GM12878 (cell line): ENCODE measurements around the gene HSPB1. TPM values are rescaled to one million over a fixed set of nuclear protein-coding genes. Genes with fewer than 3 reads are reported as not detected.

ENCODE experiments used
- ATAC-seq: fragments of 200-7000 bp; cut with Tn5 transposase; 3 replicates; pipeline ENCODE4 v1.9.1; 2020; ENCODE audit warnings: mild to moderate bottlenecking, moderate library complexity
- BruUV-seq: library from RNA; stranded (reverse); fragments of 400-500 nt; replicated peaks from 2 replicates; lab custom pipeline; 2021; lab: Mats Ljungman, UMichigan
- CTCF ChIA-PET: fragments of 300-600 bp; sonication (Branson Sonifier 250); formaldehyde crosslinking; extraction: SDS; loops from one replicate; lab custom pipeline; 2021; ENCODE audit warnings: inconsistent platforms; lab: Yijun Ruan, JAX
- POLR2A ChIA-PET: fragments of 350-600 bp; formaldehyde crosslinking; extraction: SDS; loops from one replicate; lab custom pipeline; 2021; ENCODE audit warnings: inconsistent platforms; lab: Charles Lee
- RAD21 ChIA-PET: fragments of 300-600 bp; sonication (Branson Sonifier 250); formaldehyde crosslinking; loops from one replicate; lab custom pipeline; 2023; ENCODE audit warnings: antibody characterized with exemption; ENCODE audit not compliant: unreplicated experiment; lab: Charles Lee
- SMC1A ChIA-PET: fragments of 300-600 bp; sonication (Branson Sonifier 250); formaldehyde crosslinking; loops from one replicate; lab custom pipeline; 2023; ENCODE audit not compliant: unreplicated experiment, uncharacterized antibody; lab: Charles Lee
- DNase-seq: peaks from one replicate; pipeline ENCODE4 v3.0.0-alpha.2; 2011; ENCODE audit warnings: low read depth, low spot score
- FAIRE-seq: peaks from 3 replicates; lab custom pipeline; 2011; peaks lifted over from hg19 to GRCh38; lab: Jason Lieb, UNC
- H2AFZ ChIP-seq: 2 replicates; pipeline ENCODE4 v1.6.0; 2011; ENCODE audit warnings: low read depth, low read length, control low read depth; ENCODE audit not compliant: control insufficient read depth
- H3K27ac ChIP-seq: 2 replicates; pipeline ENCODE4 v1.5.1; 2011; ENCODE audit warnings: control low read depth; ENCODE audit not compliant: control insufficient read depth, insufficient read depth
- H3K27me3 ChIP-seq, 2 experiments: replicated peaks in 1 of 2; 2 replicates each; pipeline versions ENCODE4 v1.6.0 to v1.6.1; 2011; ENCODE audit warnings: low read length in 1 of 2; ENCODE audit not compliant: control insufficient read depth in 2 of 2, insufficient read depth in 2 of 2
- H3K36me3 ChIP-seq, 2 experiments: 2 replicates each; pipeline ENCODE4 v1.5.1; 2011; ENCODE audit warnings: low read length in 1 of 2; ENCODE audit not compliant: control insufficient read depth in 2 of 2, insufficient read depth in 2 of 2
- H3K4me1 ChIP-seq: 2 replicates; pipeline ENCODE4 v1.6.1; 2011; ENCODE audit warnings: mild to moderate bottlenecking, low read length, moderate library complexity, mixed read lengths; ENCODE audit not compliant: control insufficient read depth, insufficient read depth
- H3K4me2 ChIP-seq: 2 replicates; pipeline ENCODE4 v1.6.0; 2011; ENCODE audit warnings: control low read depth; ENCODE audit not compliant: control insufficient read depth, insufficient read depth
- H3K4me3 ChIP-seq: fragments of 200-600 bp; sonication (generic); 2 replicates; pipeline ENCODE4 v1.5.1; 2016
- H3K79me2 ChIP-seq: 2 replicates; pipeline ENCODE4 v1.6.0; 2011; ENCODE audit warnings: low read length; ENCODE audit not compliant: control insufficient read depth, insufficient read depth
- H3K9ac ChIP-seq: 2 replicates; pipeline ENCODE4 v1.8.0; 2011; ENCODE audit warnings: low read length, control low read depth, mixed read lengths; ENCODE audit not compliant: control insufficient read depth, insufficient read depth
- H3K9me3 ChIP-seq: replicated peaks from 3 replicates; pipeline ENCODE4 v1.5.1; 2011; ENCODE audit warnings: mild to moderate bottlenecking, low read length; ENCODE audit not compliant: control insufficient read depth, insufficient read depth
- H4K20me1 ChIP-seq: 2 replicates; pipeline ENCODE4 v1.6.0; 2011; ENCODE audit not compliant: control insufficient read depth, insufficient read depth
- BHLHE40 ChIP-seq, 2 experiments: fragments of 450-650 bp in 1 of 2; IDR thresholded peaks; 2 replicates each; pipeline ENCODE4 v1.6.1; 2011 to 2017; ENCODE audit warnings: low read depth in 2 of 2, borderline replicate concordance in 1 of 2, improper control_type of control experiment in 1 of 2, low read length in 1 of 2, mild to moderate bottlenecking in 1 of 2
- HCFC1 ChIP-seq: fragments of 150-350 bp; IDR thresholded peaks from 2 replicates; pipeline ENCODE4 v1.6.1; 2014; ENCODE audit warnings: low read length
- NFXL1 ChIP-seq: fragments of 450-650 bp; IDR thresholded peaks from 2 replicates; pipeline ENCODE4 v1.6.1; 2017; ENCODE audit warnings: antibody characterized with exemption, mild to moderate bottlenecking, borderline replicate concordance
- RB1 ChIP-seq: fragments of 450-650 bp; formaldehyde crosslinking; IDR thresholded peaks from 2 replicates; pipeline ENCODE4 v1.6.1; 2017; ENCODE audit warnings: mild to moderate bottlenecking, borderline replicate concordance
- RBBP5 ChIP-seq: fragments of 200-600 bp; sonication (generic); conservative IDR thresholded peaks from 2 replicates; pipeline ENCODE4 v1.6.1; 2016
- STAT3 ChIP-seq: IDR thresholded peaks from 2 replicates; pipeline ENCODE4 v1.6.1; 2011; ENCODE audit warnings: low read depth, low read length, improper control_type of control experiment
- ZBED1 ChIP-seq: IDR thresholded peaks from 2 replicates; pipeline ENCODE4 v1.6.1; 2016; ENCODE audit warnings: borderline replicate concordance
- ZNF217 ChIP-seq: fragments of 450-650 bp; IDR thresholded peaks from 2 replicates; pipeline ENCODE4 v1.6.1; 2017; ENCODE audit warnings: antibody characterized with exemption, mild to moderate bottlenecking
- WGBS: methylation state at CpG from one replicate; pipeline ENCODE4 v1.1.6; 2016; ENCODE audit warnings: low lambda C conversion rate; ENCODE audit not compliant: insufficient replicate concordance, insufficient coverage; ENCODE audit errors: missing lambda C conversion rate; 5-methylcytosine and 5-hydroxymethylcytosine counted together
- in situ Hi-C: fragments of 300-500 bp; cut with MboI; formaldehyde crosslinking; loops from 9 replicates; pipeline ENCODE4 v1.14.3; 2018; ENCODE audit warnings: mixed read lengths
- intact Hi-C: fragments of 100-400 bp; cut with micrococcal nuclease; formaldehyde crosslinking; loops from one replicate; pipeline ENCODE4 v1.14.2; 2022; ENCODE audit not compliant: unreplicated experiment
- polyA plus RNA-seq, 11 experiments: library from polyadenylated mRNA; depleted of rRNA in 4 of 11; unstranded in 6 of 11; stranded (reverse) in 5 of 11; fragments of >200 nt; fragmentation: Nextera tagmentation in 4 of 11; fragmentation: Illumina TruSeq in 1 of 11; extraction: Ambion mirVana in 4 of 11; extraction: Trizol in 1 of 11; gene quantifications; 1 replicate in 1 of 11; 2 replicates in 10 of 11; pipeline versions ENCODE4 v1.2.1 to v1.2.3, GENCODE V29; 2011 to 2016; ENCODE audit warnings: inconsistent platforms in 2 of 11, missing spikeins in 2 of 11, low read depth in 1 of 11
- total RNA-seq, 4 experiments: library from RNA; depleted of rRNA in 3 of 4; stranded (reverse); fragments of >200 nt in 3 of 4; fragmentation: Illumina TruSeq in 1 of 4; extraction: Trizol in 1 of 4; gene quantifications; 2 replicates each; pipeline versions ENCODE4 v1.2.1 to v1.2.3, GENCODE V29; 2013 to 2021
- TF ChIP-seq, protein P1 (sequence below): fragments of 450-650 bp; IDR thresholded peaks from 2 replicates; pipeline ENCODE4 v1.6.1; 2017; ENCODE audit warnings: antibody characterized with exemption, mild to moderate bottlenecking, moderate library complexity
- TF ChIP-seq, protein P2 (sequence below): IDR thresholded peaks from 2 replicates; pipeline ENCODE4 v1.6.1; 2012; ENCODE audit warnings: low read depth, low read length, improper control_type of control experiment
- TF ChIP-seq, protein P3 (sequence below): IDR thresholded peaks from 2 replicates; pipeline ENCODE4 v1.6.1; 2011; ENCODE audit warnings: low read depth, low read length, improper control_type of control experiment, borderline replicate concordance

The HSPB1 gene
- total and polyA plus RNA-seq, 10 of the 15 experiments (the other 5 are each of a cell fraction or from before 2014, with no cell fraction given) = 13.7 to 297 (median 62.0) TPM

DNA sequence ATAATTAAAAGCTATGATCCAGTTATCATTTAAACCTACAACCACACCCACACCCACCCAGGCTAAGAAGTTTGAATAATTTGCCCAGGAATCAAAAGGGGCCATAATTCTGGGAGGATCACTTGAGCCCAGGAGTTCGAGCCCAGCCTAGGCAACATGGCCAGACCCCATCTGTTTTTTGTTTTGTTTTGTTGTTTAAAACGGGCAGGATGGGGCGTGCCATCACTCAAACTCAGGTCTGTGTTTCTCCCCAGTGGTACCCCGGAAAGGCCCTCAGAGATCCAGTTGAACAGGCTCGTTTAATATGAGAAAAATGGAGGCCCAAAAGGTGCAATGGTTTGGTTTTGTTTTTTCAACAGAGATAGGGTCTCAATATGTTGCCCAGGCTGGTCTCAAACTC, 23.3 kb downstream of the HSPB1 start (continued):
- TF ChIP-seq, protein P1, sequence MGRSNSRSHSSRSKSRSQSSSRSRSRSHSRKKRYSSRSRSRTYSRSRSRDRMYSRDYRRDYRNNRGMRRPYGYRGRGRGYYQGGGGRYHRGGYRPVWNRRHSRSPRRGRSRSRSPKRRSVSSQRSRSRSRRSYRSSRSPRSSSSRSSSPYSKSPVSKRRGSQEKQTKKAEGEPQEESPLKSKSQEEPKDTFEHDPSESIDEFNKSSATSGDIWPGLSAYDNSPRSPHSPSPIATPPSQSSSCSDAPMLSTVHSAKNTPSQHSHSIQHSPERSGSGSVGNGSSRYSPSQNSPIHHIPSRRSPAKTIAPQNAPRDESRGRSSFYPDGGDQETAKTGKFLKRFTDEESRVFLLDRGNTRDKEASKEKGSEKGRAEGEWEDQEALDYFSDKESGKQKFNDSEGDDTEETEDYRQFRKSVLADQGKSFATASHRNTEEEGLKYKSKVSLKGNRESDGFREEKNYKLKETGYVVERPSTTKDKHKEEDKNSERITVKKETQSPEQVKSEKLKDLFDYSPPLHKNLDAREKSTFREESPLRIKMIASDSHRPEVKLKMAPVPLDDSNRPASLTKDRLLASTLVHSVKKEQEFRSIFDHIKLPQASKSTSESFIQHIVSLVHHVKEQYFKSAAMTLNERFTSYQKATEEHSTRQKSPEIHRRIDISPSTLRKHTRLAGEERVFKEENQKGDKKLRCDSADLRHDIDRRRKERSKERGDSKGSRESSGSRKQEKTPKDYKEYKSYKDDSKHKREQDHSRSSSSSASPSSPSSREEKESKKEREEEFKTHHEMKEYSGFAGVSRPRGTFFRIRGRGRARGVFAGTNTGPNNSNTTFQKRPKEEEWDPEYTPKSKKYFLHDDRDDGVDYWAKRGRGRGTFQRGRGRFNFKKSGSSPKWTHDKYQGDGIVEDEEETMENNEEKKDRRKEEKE = no peak
- TF ChIP-seq STAT3 = no peak
- TF ChIP-seq RB1 = no peak
- TF ChIP-seq, protein P2, sequence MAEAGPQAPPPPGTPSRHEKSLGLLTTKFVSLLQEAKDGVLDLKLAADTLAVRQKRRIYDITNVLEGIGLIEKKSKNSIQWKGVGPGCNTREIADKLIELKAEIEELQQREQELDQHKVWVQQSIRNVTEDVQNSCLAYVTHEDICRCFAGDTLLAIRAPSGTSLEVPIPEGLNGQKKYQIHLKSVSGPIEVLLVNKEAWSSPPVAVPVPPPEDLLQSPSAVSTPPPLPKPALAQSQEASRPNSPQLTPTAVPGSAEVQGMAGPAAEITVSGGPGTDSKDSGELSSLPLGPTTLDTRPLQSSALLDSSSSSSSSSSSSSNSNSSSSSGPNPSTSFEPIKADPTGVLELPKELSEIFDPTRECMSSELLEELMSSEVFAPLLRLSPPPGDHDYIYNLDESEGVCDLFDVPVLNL = no peak
- TF ChIP-seq, all 136 proteins: peak for 0

DNA sequence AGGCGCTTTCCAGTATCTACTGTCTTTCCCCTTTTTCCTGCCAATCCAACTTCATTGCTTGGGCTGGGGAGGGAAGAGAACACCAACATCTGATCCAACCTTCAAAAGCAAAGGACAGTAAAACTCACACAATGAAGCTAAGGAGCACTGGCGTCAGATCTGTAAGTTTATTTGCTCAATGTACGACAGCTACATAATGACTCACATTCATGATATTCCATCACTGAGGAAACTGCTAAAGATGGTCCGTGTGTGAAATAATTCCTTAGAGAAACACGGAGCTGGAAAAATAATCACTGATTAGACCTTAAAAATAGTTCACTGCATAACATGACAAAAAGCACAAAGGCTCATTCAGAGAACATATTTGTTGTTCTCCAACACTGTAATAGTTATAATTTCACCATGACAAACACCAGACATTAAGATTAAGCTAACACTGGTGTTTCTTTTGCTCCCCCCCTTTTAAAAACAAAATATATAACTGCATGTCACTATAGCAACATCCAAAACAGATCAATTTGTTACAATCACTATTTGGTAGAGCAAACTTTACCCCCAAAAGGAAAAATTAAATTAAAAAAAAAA, 24.3 kb downstream of the HSPB1 start:
- DNase-seq = no peak
- intact Hi-C loops (no loop called here), in situ Hi-C loops (no loop called here)
- TF ChIP-seq NFXL1 = no peak
- TF ChIP-seq RBBP5 = no peak
- TF ChIP-seq ZNF217 = no peak
- no peak for TF ChIP-seq BHLHE40 (IDR thresholded peaks at IDR 0.05; ENCODE audit: borderline replicate concordance in 1 of 2, low read depth in 2 of 2, low read length in 1 of 2)
- TF ChIP-seq, protein P3, sequence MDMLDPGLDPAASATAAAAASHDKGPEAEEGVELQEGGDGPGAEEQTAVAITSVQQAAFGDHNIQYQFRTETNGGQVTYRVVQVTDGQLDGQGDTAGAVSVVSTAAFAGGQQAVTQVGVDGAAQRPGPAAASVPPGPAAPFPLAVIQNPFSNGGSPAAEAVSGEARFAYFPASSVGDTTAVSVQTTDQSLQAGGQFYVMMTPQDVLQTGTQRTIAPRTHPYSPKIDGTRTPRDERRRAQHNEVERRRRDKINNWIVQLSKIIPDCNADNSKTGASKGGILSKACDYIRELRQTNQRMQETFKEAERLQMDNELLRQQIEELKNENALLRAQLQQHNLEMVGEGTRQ = no peak
- no peak for TF ChIP-seq HCFC1
- no peak for TF ChIP-seq ZBED1
- ATAC-seq = no peak
- H4K20me1 ChIP-seq = peaks cover 9% of the 10 kb centered on the region
- no peaks in the 10 kb centered on the region for H3K27me3 ChIP-seq
- POLR2A ChIA-PET = interaction anchor here (0.7 to 1.6 kb wide), 4 partner anchors 8 to 38 kb away, joined by 3 to 4 read pairs (median 4); no protein-coding TSS in a partner anchor
- no peak overlapping the region for H3K27ac ChIP-seq
- no peaks in the 10 kb centered on the region for H3K4me1 ChIP-seq
- RAD21 ChIA-PET = interaction anchor here (0.8 kb wide), 1 partner anchor 14 kb away, joined by 3 read pairs; no protein-coding TSS in a partner anchor
- no peak overlapping the region for H3K4me2 ChIP-seq
- no TSS peak for BruUV-seq
- H3K36me3 ChIP-seq = peaks cover 14 to 41% of the 10 kb centered on the region in 2 experiments
- no peak overlapping the region for H3K9ac ChIP-seq
- no peak for FAIRE-seq
- CTCF ChIA-PET = interaction anchor here (0.8 to 1.6 kb wide), 4 partner anchors 12 to 148 kb away, joined by 3 to 12 read pairs (median 4); partner anchors contain the start of gene YWHAG
- H3K79me2 ChIP-seq = peaks cover 11% of the 10 kb centered on the region
- SMC1A ChIA-PET = interaction anchor here (0.6 to 1.3 kb wide), 3 partner anchors 10 to 38 kb away, joined by 3 read pairs; no protein-coding TSS in a partner anchor
- no peaks in the 10 kb centered on the region for H3K9me3 ChIP-seq
- H2AFZ ChIP-seq = no peak overlapping the region
- WGBS = 95% methylated on average over 5 of the region's 5 CpGs
- H3K4me3 ChIP-seq = no peak overlapping the region
